Activated CD4-positive, CD25-positive, alpha-beta regulatory T cell treated with anti-CD3 and anti-CD28 coated beads, Interleukin-2, amount 50 U/mL, for 24 hours (primary cell): ENCODE measurements around the gene BTF3L4.
"Not testable (repeated sequence)": the region's sequence is repeated elsewhere in the genome, so short reads cannot be mapped to it uniquely, and the experiment has no call there.

Source experiments
- ATAC-seq, 2 donors: fragments of 150-1000 bp; cut with Tn5 transposase; one replicate each; pipeline ENCODE4 v1.10.0; 2021; ENCODE audit warnings: mild to moderate bottlenecking in 1 of 2, moderate library complexity in 1 of 2

Gene BTF3L4

DNA sequence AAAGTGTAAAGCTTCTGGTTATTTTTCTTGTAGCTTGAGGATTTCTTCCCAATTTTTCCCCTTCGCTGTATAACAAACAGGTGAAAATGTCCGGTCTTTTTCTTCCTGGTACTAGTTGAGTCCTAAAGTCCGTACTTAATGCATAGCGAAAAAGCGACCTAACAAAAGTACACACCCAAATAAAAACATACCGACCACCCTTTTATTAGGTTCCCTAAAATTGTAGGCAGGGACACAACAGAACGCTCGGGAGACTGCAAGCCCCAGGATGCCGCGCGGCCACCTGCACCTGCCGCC is 281 bp upstream of the BTF3L4 start:
- no peak for ATAC-seq

DNA sequence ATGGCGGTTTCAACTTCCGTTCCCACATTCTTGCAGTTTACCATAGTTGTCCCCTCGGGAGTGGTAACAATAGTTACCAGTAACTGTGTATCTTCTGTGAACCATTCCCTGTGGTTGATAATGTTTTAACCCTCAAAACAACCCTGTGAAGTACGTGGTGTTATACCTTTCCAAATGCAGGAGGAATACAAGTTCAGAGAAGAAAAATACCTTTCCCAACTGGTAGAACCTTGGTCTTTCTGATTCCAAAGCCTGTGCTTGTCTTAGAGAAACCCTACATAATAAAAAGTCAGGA is 789 bp downstream of the BTF3L4 start:
- no peak for ATAC-seq

DNA sequence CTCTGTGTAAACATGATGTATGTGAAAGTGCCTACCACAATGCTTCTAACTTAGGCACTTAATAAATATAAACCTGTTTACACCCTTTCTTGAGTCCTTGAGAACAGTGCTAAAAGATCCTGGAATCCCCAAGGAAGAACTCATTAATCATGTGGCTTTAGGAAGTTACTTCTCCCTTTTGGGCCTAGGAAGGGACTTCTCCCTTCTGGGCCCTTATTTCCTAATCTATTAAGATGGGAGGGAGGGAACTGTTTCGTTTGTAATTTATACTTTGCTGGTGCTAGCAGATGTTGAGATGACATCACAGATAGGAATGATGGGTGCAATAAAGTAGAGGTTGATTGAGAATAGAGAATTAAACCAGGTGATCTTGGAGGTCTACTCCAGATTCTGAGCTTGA is 1.2 kb downstream of the BTF3L4 start:
- no peak for ATAC-seq

DNA sequence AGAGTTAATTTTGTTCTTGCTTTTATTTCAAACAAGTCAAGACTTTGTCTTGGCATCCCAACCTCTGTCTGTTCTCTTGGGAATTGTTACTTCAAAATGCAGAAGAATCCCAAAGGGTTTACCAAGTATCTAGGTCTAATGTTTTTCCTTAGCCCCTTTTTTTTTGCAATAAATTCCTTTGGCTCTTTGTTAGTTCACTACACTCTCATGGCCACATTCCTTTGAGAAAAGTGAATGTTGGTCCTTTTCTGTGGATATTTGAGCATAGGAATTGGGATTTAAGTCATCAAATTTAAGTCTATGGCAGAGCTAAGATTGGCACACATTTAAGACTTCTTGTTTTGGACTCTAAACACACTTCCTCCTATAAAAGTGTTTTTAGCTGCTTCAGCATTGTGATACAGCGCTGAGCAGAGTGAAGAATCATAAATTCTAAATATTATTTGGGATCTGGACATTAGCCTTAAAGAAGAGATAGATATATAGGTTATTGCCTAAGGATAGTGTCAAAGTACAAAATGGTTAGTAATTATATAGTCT is 1.9 kb downstream of the BTF3L4 start:
- no peak for ATAC-seq

DNA sequence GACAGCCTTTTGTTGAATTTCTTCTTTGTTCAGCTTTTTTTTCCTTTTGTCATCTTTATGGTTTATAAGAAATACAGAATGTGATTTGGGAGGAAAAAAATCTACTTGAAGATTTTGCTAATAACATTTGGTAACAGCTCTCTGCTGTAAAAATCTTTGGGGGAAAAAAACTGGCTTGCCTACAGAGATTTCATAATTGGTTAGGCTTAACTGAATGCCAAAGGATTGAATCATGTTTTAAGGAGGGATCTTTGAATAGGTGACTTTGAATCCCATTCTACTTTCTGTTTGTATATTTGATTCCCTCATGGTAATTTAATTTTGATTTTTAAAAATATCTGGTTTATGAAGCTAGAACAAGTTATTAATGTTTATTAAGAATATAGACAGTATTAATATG is 3.2 kb downstream of the BTF3L4 start:
- no peak for ATAC-seq

DNA sequence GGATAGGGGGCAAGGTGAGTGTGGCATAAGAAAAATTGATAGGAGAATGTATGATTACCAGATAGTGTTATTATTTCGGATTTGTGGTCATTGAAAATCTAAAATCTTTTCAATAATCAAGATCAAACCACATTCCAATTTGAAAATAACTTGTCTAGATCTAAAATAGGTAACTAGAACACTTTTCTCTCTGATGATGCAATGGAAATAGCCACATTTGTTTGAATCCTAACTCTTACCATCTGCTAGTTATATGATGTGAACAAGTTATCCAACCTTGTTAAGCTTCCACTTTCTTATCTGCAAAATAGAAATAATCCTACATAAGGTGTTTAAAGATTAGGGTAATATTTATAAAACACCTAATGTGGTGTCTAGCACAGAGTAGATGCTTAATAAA is 3.8 kb downstream of the BTF3L4 start:
- ATAC-seq, result no peak

DNA sequence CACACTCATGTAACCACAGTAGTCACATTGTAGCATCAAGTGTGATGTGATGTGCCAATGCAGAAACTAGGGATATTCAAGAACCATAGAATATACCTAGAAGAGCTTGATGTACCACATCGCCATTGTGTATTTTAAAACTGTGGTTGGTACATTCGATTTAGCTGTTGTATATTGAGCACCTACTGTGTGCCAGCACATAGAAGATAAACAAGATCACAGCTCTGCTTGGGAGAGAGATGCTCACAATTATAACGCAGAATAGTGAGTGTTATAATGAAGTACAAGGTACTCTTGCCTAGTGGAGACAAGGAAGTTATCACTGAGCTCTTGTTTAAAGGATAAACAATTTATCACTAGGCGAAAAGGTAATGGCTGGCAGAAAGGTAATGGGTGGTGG is 4.7 kb downstream of the BTF3L4 start:
- no peak for ATAC-seq

DNA sequence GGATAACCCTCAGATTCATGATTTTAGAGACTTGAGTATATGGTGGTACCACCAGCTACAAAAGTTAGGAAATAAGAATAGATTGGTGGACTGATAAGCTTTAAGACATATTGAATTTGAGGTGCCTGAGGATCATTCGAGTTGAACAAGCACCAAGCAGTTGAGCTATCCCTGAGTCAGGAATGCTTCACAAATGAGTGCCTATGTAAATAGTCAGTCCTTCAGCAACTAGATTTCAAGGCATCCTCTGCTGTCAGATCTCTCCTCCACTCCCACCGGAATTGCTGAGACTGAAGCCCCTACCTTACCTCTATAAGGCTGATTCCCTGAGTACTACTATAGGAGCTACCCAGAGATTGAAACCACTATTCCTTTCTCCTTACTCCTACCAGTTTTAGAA is 7.1 kb downstream of the BTF3L4 start:
- no peak for ATAC-seq

DNA sequence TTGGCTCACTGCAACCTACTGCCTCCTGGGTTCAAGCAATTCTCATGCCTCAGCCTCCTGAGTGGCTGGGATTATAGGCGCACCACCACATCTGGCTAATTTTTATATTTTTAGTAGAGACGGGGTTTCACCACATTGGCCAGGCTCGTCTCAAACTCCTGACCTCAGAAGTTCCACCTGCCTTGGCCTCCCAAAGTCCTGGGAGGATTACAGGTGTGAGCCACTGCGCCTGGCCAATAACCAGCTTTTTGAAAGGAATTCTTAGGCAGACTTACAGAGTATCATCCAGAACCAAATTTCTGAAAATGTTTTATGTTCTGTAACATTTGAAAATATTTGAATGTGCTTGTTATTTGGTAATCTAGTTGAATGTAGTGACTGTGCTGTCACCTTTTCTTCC is 14.6 kb downstream of the BTF3L4 start:
- no peak for ATAC-seq

DNA sequence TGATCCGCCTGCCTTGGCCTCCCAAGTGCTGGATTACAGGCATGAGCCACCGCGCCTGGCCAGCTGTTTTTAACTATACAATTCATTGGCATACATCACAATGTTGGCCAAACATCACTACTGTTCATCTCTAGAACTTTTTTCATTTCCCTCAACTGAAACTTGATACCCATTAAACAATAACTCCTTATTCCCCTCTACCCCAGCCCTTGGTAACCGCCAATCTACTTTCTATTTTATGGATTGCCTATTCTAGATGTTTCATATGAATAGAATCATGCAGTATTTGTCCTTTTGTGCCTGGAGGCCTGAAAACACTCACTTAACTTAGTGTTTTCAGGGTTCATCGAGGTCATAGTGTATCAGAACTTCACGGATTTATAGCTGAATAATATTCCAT is 16.2 kb downstream of the BTF3L4 start:
- no peak for ATAC-seq

DNA sequence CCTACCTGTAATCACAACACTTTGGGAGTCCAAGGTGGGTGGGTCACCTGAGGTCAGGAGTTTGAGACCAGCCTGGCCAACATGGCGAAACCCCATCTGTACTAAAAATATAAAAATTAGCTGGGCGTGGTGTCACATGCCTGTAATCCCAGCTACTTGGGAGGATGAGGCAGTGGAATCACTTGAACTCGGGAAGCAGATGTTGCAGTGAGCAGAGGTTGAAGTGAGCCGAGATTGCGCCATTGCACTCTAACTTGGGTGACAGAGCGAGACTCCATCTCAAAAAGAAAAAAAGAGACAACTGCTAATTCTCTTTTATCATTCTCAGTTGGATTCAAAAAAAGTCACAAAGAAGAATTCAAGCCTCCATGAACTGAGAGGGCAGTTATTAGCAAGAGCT is 21.2 kb downstream of the BTF3L4 start:
- not testable (repeated sequence) for ATAC-seq

DNA sequence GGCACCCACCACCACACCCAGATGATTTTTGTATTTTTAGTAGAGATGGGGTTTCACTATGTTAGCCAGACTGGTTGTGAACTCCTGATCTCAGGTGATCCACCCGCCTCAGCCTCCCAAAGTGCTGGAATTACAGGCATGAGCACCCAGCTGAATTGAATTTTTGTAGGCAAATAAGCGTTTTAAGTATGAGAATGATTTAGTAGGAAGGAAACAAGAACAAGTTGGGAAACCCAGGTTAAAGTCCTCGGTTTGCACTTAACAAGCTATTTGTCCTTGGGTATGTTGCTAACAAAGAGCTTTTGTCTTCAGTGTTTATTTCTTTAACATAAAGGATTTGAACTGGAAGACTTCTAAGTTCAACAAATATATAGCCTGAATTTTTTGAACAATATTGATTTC is 23.9 kb downstream of the BTF3L4 start:
- no peak for ATAC-seq

DNA sequence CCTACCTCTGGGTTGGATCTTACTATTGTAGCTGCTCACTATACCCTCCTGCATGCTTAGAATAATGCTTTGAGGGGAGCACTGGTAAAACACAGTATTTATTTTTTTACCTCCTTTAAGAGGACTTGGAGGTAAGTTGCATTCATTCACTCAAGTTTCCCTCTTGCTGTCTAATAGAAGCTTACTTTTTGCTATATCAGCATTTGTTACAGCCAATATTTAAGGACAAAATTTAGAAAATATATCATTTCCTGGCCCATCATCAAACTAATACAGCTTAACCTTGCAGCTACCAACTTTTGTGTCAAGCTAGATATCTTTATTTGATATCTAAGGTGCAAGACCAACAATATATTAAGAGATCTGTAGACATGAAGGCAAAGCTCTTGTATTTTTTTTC is 31.8 kb downstream of the BTF3L4 start:
- not testable (repeated sequence) for ATAC-seq

DNA sequence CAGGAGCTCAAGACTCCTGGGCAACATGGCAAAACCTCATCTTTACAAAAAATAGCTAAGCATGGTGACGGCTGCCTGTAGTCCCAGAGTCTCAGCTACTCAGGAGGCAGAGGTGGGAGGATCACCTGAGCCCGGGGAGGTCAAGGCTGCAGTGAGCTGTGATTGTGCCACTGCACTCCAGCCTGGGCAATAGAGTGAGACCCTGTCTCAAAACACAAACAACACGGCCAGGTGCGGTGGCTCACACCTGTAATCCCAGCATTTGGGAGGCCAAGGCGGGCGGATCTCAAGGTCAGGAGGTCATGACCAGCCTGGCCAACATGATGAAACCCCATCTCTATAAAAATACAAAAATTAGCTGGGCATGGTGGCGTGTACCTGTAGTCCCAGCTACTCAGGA is 38.2 kb downstream of the BTF3L4 start:
- not testable (repeated sequence) for ATAC-seq

DNA sequence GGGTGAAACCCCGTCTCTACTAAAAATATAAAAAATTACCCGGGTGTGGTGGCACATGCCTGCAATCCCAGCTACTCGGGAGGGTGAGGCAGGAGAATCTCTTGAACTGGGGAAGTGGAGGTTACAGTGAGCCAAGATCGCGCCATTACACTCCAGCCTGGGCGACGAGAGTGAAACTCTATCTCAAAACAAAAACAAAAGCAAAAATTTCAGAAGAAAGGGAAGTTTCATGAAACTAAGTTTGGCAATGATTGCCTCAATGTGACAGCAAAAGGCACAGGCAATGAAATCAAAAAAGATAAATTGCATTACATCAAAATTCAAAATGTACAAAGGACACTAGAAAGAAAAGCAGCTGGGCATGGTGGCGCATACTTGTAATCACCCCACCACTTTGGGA is 40.1 kb downstream of the BTF3L4 start:
- no peak for ATAC-seq

DNA sequence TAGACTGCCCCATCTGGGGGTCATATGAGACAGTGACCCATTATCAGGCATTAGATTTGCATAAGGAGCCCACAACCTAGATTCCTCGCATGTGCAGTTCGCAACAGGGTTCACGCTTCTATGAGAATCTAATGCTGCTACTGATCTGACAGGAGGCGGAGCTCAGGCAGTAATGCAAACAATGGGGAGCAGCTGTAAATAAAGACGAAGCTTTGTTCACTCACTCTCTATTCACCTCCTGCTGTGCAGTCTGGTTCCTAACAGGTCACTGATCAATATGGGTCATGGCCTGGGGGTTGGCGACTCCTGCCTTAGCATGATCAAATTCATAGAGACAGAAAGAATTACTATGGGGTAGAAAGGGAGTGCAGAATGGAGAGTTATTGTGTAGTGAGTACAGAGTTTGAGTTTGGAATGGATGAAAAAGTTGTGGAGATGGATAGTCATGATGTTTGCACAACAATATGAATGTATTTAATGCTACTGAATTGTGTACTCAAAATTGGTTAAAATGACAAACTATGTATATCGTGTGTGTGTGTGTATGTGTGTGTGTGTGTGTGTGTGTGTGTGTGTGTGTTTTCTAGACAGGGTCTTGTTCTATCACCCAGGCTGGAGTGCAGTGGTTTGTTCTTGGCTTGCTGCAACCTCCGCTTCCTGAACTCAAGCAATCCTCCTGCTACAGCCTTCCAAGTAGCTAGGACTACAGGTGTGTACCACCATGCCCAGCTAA is 42.2 kb downstream of the BTF3L4 start:
- ATAC-seq, result no peak

DNA sequence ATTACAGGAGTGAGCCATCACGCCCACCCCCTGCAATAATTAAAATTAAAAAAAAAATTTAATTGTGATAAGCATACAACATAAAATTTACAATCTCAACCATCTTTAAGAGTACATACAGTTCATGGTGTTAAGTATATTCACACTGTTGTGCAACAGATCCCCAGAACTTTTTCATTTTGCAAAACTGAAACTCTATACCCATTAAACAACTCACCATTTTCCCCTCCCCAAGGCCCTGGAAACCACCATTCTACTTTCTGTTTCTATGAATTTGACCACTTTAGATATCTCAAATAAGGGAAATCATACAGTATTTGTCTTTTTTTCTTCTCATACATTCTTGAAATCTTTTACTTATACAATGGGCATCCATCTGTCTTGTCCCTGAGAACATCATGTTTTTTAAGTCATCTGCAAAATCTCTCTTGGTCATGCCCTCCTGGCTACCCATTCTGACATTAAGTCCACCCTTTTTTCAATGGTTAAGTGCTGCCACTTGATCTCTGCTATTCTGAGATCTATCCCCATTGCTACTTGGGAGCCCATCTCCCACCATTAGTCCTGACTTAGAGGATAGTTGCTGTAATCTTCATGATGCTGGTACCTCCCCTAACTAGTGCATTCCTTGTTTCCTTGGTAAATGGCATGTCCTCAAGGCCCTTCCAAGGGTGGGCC is 46.4 kb downstream of the BTF3L4 start:
- peak in 1 of 2 donors; percentile 43 for ATAC-seq

DNA sequence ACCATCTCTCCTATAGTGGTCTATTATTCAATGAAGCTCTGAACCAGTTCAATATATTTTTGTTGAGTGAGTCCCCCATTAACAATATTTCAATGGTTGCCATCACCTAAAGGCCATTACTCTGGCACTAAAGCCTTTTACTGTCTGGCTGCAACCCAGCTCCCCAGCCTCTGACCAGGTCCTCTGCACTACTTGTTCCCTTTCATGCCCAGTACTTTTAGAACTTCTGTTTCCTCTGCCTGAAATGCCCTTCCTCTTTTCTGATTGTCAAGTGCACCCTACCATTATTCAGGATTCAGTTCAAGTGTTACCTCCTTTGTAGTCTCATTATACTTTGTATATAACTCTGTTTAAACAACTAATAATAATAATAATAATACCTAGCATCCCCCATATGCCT is 55.4 kb downstream of the BTF3L4 start:
- ATAC-seq, result no peak

DNA sequence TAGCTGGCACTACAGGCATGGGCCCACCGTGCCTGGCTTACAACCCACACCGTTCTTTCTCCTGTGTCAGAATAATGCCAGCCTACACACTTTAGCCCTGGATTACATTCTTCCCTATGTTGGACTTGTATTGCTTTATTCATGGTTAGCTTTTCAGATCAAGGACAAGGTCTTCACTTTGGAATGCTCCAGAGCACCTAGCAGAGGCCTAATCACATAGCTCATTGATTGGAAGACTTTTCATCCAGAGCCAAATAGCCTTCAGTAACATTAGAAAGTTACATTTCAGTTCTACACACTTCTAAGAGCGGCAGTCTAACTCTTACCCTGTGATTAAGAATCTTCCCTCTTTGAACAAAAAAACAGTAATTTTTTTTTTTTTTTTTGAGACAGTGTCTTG is 56.4 kb downstream of the BTF3L4 start:
- no peak for ATAC-seq

DNA sequence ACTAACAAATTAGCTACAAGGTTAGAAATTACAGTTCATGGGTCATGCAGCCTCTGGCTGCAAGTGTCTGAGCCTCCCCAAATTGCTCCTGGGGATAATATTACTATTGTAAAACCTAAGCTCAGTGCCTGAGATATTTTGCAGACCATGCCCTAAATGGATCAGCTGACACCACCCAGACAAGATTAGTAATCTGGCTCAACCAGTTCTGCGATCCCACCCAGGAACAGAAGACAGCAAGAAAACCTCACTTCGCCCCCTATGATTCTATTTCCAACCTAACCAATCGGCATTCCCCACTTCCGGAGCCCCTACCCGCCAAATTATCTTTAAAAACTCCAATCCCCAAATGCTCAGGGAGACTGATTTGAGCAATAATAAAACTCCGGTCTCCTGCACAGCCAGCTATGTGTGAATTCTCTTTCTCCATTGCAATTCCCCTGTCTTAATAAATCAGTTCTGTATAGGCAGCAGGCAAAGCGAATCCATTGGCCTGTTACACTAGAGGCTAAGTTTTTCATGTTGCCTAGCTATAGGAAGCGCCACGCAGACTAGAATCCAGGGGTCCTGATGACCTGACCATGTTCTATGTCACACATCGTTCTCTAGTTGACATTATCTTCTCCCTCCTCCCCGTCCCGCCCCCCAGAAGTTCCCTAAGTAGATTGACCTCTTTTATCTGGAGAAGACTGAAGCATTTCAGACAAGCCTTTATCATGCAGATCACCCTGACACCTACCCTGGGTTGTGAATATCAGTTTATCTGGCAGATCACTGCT is 63.4 kb downstream of the BTF3L4 start:
- no peak for ATAC-seq

DNA sequence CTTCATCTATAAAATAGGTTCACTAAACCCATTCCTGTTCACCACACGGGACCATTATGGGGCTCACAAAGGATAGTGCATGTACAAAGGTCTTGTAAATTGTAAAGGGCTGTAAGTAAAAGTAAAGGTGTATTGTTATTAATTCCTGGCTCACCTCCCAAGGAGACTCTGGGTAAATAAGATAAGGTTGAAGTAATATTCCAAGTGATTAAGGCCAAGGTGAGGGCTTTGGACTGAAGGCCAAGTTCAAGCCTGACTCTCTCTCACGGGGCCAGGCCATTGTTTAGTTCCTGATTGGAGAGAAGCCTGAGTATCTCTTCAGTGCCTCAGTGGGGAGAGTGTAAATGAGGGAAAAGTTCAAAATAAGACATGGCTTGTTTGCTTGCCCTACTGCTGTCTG is 66.3 kb downstream of the BTF3L4 start:
- no peak for ATAC-seq

DNA sequence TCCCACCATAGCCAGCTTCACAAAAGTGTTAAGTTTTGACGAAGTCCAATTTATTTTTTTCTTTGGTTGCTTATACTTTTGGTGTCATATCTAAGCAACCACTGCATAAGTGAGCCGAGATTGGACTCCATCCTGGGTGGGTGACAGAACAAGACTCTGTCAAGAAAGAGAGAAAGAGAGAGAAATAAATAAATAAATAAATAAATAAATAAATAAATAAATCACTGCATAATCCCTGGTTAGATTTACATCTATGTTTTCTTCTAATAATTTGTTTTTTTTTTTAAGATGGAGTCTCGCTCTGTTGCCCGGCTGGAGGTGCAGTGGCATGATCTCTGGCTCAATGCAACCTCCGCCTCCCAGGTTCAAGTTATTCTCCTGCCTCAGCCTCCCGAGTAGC is 67.5 kb downstream of the BTF3L4 start:
- ATAC-seq, result no peak

DNA sequence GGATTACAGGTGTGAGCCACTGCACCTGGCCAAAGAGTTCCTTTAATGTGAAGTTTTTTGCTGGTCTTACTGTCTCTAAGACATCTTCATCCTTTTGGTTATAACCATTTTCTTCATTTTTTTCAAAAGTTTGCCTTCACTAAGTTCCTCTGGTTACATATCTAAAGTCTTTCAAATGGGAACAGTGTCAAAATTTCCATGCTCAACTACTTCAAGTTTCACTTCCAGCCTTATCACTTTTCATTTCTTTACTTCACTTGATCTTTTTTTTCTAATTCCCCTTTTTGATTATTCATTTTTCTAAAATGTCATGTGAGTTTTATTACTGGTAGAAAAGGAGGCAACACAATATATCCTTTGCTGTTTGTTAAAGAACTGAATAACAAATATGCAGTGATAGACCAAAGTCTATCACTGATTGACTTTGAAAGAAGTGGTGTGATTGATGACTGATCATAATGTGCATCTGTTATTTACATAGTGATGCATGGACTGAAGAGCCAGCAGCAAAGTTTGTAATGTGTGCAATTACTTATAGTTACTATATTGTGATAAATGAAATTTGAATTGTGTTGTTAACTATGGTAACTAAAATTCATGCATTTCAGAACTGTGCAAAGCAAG is 69.8 kb downstream of the BTF3L4 start:
- no peak for ATAC-seq
